HEK293 (cell line): ENCODE measurements around the gene CHRNA9.

ENCODE experiments used
- GLIS2 ChIP-seq: fragments of 450-650 bp; formaldehyde crosslinking; IDR thresholded peaks from 2 replicates; pipeline ENCODE4 v1.5.1; 2016; ENCODE audit warnings: missing biosample characterization, missing genetic modification characterization
- KLF1 ChIP-seq: fragments of 450-650 bp; formaldehyde crosslinking; IDR thresholded peaks from 2 replicates; pipeline ENCODE4 v1.5.1; 2016; ENCODE audit warnings: missing biosample characterization, missing genetic modification characterization
- KLF10 ChIP-seq: fragments of 450-650 bp; IDR thresholded peaks from 2 replicates; pipeline ENCODE4 v1.5.1; 2018; ENCODE audit warnings: missing biosample characterization, mild to moderate bottlenecking, missing genetic modification characterization
- ZNF121 ChIP-seq: fragments of 450-650 bp; formaldehyde crosslinking; IDR thresholded peaks from 2 replicates; pipeline ENCODE4 v1.5.1; 2016; ENCODE audit warnings: missing biosample characterization, missing genetic modification characterization
- ZNF138 ChIP-seq: fragments of 450-650 bp; formaldehyde crosslinking; IDR thresholded peaks from 2 replicates; pipeline ENCODE4 v1.5.1; 2016; ENCODE audit warnings: missing biosample characterization, missing genetic modification characterization, borderline replicate concordance
- ZNF174 ChIP-seq: fragments of 450-650 bp; formaldehyde crosslinking; IDR thresholded peaks from 2 replicates; pipeline ENCODE4 v1.5.0; 2017; ENCODE audit warnings: missing biosample characterization, mild to moderate bottlenecking, missing genetic modification characterization
- ZNF292 ChIP-seq: fragments of 450-650 bp; formaldehyde crosslinking; IDR thresholded peaks from 2 replicates; pipeline ENCODE4 v1.5.1; 2016; ENCODE audit warnings: low read depth, missing biosample characterization, missing genetic modification characterization, borderline replicate concordance
- ZNF664 ChIP-seq: fragments of 450-650 bp; formaldehyde crosslinking; IDR thresholded peaks from 2 replicates; pipeline ENCODE4 v1.5.1; 2016; ENCODE audit warnings: missing biosample characterization, missing genetic modification characterization
- ZNF777 ChIP-seq: fragments of 450-650 bp; formaldehyde crosslinking; IDR thresholded peaks from 2 replicates; pipeline ENCODE4 v1.5.1; 2017; ENCODE audit warnings: missing biosample characterization, missing genetic modification characterization, borderline replicate concordance
- TF ChIP-seq, protein P1 (sequence below): fragments of 450-650 bp; formaldehyde crosslinking; IDR thresholded peaks from 2 replicates; pipeline ENCODE4 v1.5.1; 2016; ENCODE audit warnings: missing biosample characterization, missing genetic modification characterization
- TF ChIP-seq, protein P2 (sequence below): fragments of 450-650 bp; formaldehyde crosslinking; IDR thresholded peaks from 2 replicates; pipeline ENCODE4 v1.5.1; 2016; ENCODE audit warnings: missing biosample characterization, missing genetic modification characterization
- TF ChIP-seq, protein P3 (sequence below): fragments of 450-650 bp; formaldehyde crosslinking; IDR thresholded peaks from 2 replicates; pipeline ENCODE4 v1.5.1; 2016; ENCODE audit warnings: missing biosample characterization, missing genetic modification characterization
- TF ChIP-seq, protein P4 (sequence below): fragments of 450-650 bp; formaldehyde crosslinking; IDR thresholded peaks from 2 replicates; pipeline ENCODE4 v1.5.1; 2016; ENCODE audit warnings: missing biosample characterization, missing genetic modification characterization
- TF ChIP-seq, protein P5 (sequence below): fragments of 450-650 bp; formaldehyde crosslinking; conservative IDR thresholded peaks from 2 replicates; pipeline ENCODE4 v1.5.1; 2016; ENCODE audit warnings: low read depth, missing biosample characterization, missing genetic modification characterization

DNA sequence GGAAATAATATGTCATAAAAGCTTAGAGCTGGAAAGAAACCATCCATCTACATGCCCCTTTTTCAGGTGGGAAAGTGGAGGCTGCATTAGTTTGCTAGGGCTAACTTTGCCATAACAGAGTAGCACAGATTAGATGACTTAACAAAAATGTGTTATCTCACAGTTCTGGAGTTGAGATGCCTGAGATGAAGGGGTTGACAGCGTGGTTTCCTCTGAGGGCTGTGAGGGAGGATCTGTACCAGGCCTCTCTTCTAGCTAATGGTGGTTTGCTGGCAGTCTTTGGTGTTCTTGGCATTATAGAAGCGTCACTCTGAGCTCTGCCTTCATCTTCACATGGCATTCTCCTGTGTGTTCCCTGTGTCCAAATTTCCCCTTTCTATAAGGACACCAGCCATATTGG lies 2.4 kb downstream of the CHRNA9 start:
- TF ChIP-seq, protein P1, sequence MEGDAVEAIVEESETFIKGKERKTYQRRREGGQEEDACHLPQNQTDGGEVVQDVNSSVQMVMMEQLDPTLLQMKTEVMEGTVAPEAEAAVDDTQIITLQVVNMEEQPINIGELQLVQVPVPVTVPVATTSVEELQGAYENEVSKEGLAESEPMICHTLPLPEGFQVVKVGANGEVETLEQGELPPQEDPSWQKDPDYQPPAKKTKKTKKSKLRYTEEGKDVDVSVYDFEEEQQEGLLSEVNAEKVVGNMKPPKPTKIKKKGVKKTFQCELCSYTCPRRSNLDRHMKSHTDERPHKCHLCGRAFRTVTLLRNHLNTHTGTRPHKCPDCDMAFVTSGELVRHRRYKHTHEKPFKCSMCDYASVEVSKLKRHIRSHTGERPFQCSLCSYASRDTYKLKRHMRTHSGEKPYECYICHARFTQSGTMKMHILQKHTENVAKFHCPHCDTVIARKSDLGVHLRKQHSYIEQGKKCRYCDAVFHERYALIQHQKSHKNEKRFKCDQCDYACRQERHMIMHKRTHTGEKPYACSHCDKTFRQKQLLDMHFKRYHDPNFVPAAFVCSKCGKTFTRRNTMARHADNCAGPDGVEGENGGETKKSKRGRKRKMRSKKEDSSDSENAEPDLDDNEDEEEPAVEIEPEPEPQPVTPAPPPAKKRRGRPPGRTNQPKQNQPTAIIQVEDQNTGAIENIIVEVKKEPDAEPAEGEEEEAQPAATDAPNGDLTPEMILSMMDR (tag by site-specific recombination) = no peak
- TF ChIP-seq ZNF121 (tag by site-specific recombination) (no peak), ZNF174 (tag by site-specific recombination) (no peak), KLF10 (tag by site-specific recombination) (no peak), KLF1 (no peak), GLIS2 (tag by site-specific recombination) (no peak), ZNF777 (tag by site-specific recombination) (no peak), ZNF292 (tag by site-specific recombination) (no peak), ZNF664 (tag by site-specific recombination) (no peak), ZNF138 (tag by site-specific recombination) (no peak)
- TF ChIP-seq, protein P2, sequence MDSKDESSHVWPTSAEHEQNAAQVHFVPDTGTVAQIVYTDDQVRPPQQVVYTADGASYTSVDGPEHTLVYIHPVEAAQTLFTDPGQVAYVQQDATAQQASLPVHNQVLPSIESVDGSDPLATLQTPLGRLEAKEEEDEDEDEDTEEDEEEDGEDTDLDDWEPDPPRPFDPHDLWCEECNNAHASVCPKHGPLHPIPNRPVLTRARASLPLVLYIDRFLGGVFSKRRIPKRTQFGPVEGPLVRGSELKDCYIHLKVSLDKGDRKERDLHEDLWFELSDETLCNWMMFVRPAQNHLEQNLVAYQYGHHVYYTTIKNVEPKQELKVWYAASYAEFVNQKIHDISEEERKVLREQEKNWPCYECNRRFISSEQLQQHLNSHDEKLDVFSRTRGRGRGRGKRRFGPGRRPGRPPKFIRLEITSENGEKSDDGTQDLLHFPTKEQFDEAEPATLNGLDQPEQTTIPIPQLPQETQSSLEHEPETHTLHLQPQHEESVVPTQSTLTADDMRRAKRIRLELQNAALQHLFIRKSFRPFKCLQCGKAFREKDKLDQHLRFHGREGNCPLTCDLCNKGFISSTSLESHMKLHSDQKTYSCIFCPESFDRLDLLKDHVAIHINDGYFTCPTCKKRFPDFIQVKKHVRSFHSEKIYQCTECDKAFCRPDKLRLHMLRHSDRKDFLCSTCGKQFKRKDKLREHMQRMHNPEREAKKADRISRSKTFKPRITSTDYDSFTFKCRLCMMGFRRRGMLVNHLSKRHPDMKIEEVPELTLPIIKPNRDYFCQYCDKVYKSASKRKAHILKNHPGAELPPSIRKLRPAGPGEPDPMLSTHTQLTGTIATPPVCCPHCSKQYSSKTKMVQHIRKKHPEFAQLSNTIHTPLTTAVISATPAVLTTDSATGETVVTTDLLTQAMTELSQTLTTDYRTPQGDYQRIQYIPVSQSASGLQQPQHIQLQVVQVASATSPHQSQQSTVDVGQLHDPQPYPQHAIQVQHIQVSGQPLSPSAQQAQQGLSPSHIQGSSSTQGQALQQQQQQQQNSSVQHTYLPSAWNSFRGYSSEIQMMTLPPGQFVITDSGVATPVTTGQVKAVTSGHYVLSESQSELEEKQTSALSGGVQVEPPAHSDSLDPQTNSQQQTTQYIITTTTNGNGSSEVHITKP (tag by site-specific recombination) = no peak
- TF ChIP-seq, protein P3, sequence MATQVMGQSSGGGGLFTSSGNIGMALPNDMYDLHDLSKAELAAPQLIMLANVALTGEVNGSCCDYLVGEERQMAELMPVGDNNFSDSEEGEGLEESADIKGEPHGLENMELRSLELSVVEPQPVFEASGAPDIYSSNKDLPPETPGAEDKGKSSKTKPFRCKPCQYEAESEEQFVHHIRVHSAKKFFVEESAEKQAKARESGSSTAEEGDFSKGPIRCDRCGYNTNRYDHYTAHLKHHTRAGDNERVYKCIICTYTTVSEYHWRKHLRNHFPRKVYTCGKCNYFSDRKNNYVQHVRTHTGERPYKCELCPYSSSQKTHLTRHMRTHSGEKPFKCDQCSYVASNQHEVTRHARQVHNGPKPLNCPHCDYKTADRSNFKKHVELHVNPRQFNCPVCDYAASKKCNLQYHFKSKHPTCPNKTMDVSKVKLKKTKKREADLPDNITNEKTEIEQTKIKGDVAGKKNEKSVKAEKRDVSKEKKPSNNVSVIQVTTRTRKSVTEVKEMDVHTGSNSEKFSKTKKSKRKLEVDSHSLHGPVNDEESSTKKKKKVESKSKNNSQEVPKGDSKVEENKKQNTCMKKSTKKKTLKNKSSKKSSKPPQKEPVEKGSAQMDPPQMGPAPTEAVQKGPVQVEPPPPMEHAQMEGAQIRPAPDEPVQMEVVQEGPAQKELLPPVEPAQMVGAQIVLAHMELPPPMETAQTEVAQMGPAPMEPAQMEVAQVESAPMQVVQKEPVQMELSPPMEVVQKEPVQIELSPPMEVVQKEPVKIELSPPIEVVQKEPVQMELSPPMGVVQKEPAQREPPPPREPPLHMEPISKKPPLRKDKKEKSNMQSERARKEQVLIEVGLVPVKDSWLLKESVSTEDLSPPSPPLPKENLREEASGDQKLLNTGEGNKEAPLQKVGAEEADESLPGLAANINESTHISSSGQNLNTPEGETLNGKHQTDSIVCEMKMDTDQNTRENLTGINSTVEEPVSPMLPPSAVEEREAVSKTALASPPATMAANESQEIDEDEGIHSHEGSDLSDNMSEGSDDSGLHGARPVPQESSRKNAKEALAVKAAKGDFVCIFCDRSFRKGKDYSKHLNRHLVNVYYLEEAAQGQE (tag by site-specific recombination) = no peak
- TF ChIP-seq, protein P4, sequence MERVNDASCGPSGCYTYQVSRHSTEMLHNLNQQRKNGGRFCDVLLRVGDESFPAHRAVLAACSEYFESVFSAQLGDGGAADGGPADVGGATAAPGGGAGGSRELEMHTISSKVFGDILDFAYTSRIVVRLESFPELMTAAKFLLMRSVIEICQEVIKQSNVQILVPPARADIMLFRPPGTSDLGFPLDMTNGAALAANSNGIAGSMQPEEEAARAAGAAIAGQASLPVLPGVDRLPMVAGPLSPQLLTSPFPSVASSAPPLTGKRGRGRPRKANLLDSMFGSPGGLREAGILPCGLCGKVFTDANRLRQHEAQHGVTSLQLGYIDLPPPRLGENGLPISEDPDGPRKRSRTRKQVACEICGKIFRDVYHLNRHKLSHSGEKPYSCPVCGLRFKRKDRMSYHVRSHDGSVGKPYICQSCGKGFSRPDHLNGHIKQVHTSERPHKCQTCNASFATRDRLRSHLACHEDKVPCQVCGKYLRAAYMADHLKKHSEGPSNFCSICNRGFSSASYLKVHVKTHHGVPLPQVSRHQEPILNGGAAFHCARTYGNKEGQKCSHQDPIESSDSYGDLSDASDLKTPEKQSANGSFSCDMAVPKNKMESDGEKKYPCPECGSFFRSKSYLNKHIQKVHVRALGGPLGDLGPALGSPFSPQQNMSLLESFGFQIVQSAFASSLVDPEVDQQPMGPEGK (tag by site-specific recombination) = no peak
- TF ChIP-seq, protein P5, sequence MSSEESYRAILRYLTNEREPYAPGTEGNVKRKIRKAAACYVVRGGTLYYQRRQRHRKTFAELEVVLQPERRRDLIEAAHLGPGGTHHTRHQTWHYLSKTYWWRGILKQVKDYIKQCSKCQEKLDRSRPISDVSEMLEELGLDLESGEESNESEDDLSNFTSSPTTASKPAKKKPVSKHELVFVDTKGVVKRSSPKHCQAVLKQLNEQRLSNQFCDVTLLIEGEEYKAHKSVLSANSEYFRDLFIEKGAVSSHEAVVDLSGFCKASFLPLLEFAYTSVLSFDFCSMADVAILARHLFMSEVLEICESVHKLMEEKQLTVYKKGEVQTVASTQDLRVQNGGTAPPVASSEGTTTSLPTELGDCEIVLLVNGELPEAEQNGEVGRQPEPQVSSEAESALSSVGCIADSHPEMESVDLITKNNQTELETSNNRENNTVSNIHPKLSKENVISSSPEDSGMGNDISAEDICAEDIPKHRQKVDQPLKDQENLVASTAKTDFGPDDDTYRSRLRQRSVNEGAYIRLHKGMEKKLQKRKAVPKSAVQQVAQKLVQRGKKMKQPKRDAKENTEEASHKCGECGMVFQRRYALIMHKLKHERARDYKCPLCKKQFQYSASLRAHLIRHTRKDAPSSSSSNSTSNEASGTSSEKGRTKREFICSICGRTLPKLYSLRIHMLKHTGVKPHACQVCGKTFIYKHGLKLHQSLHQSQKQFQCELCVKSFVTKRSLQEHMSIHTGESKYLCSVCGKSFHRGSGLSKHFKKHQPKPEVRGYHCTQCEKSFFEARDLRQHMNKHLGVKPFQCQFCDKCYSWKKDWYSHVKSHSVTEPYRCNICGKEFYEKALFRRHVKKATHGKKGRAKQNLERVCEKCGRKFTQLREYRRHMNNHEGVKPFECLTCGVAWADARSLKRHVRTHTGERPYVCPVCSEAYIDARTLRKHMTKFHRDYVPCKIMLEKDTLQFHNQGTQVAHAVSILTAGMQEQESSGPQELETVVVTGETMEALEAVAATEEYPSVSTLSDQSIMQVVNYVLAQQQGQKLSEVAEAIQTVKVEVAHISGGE (tag by site-specific recombination) = no peak
